Adrenal gland (tissue), 5 donors: ENCODE measurements around the gene TDRD12.

Experiments
- CTCF ChIP-seq, 6 experiments: fragments of 450-650 bp in 4 of 6; fragments of 200-600 bp in 2 of 6; sonication (generic) in 1 of 6; IDR thresholded peaks; 1 replicate in 5 of 6; 2 replicates in 1 of 6; pipeline versions ENCODE4 v1.5.1 to v1.8.0; 2016 to 2021; ENCODE audit warnings: antibody characterized with exemption in 6 of 6, mild to moderate bottlenecking in 2 of 6, moderate library complexity in 1 of 6
- POLR2A ChIP-seq, 2 donors: fragments of 450-650 bp; IDR thresholded peaks; one replicate each; pipeline ENCODE4 v1.6.1; 2017; ENCODE audit warnings: antibody characterized with exemption in 2 of 2, mild to moderate bottlenecking in 2 of 2, moderate library complexity in 1 of 2
- donor health status: DM: no; HTN: no; CAD: no.

DNA sequence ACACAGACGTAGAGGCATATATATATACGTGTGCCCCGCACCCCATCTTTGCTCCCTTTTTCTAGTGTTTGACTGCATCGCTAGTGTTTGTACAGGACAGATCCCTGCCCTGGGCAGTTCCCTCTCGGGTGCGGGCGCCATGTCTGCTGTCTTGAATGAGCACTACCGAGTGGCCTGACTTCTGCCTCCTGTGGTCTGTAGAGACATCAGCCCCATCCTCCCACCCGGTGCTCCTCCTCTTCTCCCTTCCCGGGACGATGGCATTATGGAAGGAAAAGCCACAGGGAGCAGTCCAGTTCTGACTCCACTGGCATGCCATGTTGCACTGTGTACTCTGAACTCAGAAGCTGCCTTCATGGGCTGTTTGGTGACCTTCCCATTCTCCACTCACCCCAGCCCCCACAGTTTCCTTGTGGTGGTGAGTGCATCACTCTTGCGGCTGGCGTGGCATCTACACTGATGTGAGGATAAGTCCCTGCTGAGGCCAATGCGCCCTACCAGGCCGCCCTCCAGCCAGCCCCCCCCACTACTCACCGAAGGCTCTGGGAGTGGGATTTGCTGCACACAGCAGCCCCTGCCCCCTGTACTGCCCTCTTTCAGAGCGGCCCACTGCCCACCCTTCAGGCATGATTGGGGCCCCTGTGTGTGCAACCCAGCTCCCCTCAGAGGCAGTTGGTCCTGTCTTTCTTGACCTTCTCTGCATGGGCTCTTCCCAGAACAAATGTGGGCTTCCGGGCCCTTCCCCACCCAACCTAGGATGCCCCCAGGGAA is 25.2 kb downstream of the TDRD12 start:
- TF ChIP-seq POLR2A (IDR thresholded peaks at IDR 0.05) (no peak), CTCF (IDR thresholded peaks at IDR 0.05) (no peak)
